ENCODE results near the gene ASB3.
A peak's percentile ranks its signal among the peaks of the same experiment; 100 is the strongest.
"Not testable (repeated sequence)": the region's sequence is repeated elsewhere in the genome, so short reads cannot be mapped to it uniquely, and the experiment has no call there.

ASB3 gene

DNA sequence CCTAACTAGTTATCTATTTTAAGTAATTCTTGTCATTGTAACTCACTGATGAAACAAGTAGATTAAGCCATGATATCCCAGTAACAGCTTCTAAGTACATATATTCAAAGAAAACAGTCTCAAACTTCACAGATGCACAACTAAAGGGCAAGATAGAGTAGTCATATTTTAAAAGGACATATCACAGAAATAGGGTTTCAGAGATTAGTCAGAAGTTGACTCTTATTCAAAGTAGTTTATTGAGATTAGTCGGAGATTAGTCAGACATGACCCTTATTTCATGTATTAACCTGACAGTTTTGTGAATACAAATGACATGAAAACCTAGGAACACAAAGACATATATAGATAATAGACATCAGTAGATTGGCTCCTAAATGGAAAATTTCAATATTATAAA lies 35.0 kb downstream of the ASB3 start:
- no peak overlapping the region for H3K27ac Mint-ChIP-seq (ENCODE audit: low read depth)

GRCh38 chr2:53750041-53750768 lies 36.5 kb downstream of the ASB3 start:
- no peak for ATAC-seq (replicated peaks; ENCODE audit: extremely low read depth, poor library complexity, severe bottlenecking)
- DNase-seq (ENCODE audit: low spot score in 2 of 2) = no peak
- no peak overlapping the region for H3K4me3 Mint-ChIP-seq
- no peak overlapping the region for H3K27ac Mint-ChIP-seq (ENCODE audit: low read depth)
- peaks cover 11% of the 10 kb centered on the region for H3K4me1 Mint-ChIP-seq
- no peaks in the 10 kb centered on the region for H3K9me3 Mint-ChIP-seq
- no peaks in the 10 kb centered on the region for H3K27me3 Mint-ChIP-seq
- peaks cover 13% of the 10 kb centered on the region for H3K36me3 Mint-ChIP-seq (ENCODE audit: insufficient read depth)

More for the DNA sequence above, 35.0 kb downstream of the ASB3 start:
- Mint-ChIP-seq H3K4me3 (no peak overlapping the region), H3K4me1 (peaks cover 5% of the 10 kb centered on the region), H3K27me3 (no peaks in the 10 kb centered on the region), H3K9me3 (no peaks in the 10 kb centered on the region), H3K36me3 (ENCODE audit: insufficient read depth) (peaks cover 13% of the 10 kb centered on the region)
- ATAC-seq (replicated peaks; ENCODE audit: extremely low read depth, poor library complexity, severe bottlenecking) = no peak
- no peak for DNase-seq (ENCODE audit: low spot score in 2 of 2)

- Mint-ChIP-seq H3K36me3 (ENCODE audit: insufficient read depth) (peaks cover 12% of the 10 kb centered on the region), H3K9me3 (no peaks in the 10 kb centered on the region), H3K27me3 (no peaks in the 10 kb centered on the region), H3K4me3 (no peak overlapping the region), H3K27ac (ENCODE audit: low read depth) (no peak overlapping the region), H3K4me1 (peaks cover 15% of the 10 kb centered on the region)
- ATAC-seq (replicated peaks; ENCODE audit: extremely low read depth, poor library complexity, severe bottlenecking) = no peak
- no peak for DNase-seq (ENCODE audit: low spot score in 2 of 2)
These were observed 42.2 kb downstream of the ASB3 start for GRCh38 chr2:53744395-53745065.

DNA sequence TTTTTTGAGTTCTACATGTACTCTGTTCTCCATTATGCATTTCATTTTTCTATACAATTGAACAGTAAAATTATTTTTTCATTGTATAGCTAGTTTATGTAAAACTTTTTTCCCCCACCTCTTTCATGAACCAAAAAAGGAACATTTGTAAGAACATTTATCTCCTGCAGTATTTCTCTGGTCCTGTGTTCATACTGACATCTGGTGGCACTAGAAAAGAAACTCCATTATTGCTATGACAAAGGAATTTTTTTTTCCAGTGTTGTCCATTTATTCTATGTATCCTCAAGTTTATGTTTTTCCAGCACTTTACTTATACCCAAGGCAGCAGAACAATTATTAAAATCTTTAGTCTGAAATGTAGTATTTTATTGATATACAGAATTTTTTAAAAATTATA lies 46.6 kb downstream of the ASB3 start:
- Mint-ChIP-seq H3K27ac (ENCODE audit: low read depth) (peak overlapping the region; percentile 9), H3K4me3 (no peak overlapping the region), H3K36me3 (ENCODE audit: insufficient read depth) (no peaks in the 10 kb centered on the region), H3K27me3 (no peaks in the 10 kb centered on the region), H3K4me1 (peaks cover 14% of the 10 kb centered on the region), H3K9me3 (no peaks in the 10 kb centered on the region)
- no peak for ATAC-seq (replicated peaks; ENCODE audit: extremely low read depth, poor library complexity, severe bottlenecking)
- DNase-seq (ENCODE audit: low spot score in 2 of 2) = no peak

GRCh38 chr2:53739032-53739431 lies 47.7 kb downstream of the ASB3 start:
- Mint-ChIP-seq H3K36me3 (ENCODE audit: insufficient read depth) (peaks cover 3% of the 10 kb centered on the region), H3K9me3 (no peaks in the 10 kb centered on the region)

GRCh38 chr2:53737091-53737490 lies 49.7 kb downstream of the ASB3 start:
- Mint-ChIP-seq H3K9me3 (no peaks in the 10 kb centered on the region), H3K4me3 (no peak overlapping the region), H3K4me1 (peaks cover 17% of the 10 kb centered on the region), H3K27me3 (no peaks in the 10 kb centered on the region), H3K27ac (ENCODE audit: low read depth) (no peak overlapping the region), H3K36me3 (ENCODE audit: insufficient read depth) (peaks cover 3% of the 10 kb centered on the region)
- DNase-seq (ENCODE audit: low spot score in 2 of 2) = no peak
- no peak for ATAC-seq (replicated peaks; ENCODE audit: extremely low read depth, poor library complexity, severe bottlenecking)

More at GRCh38 chr2:53739032-53739431, 47.7 kb downstream of the ASB3 start:
- H3K4me3 Mint-ChIP-seq = no peak overlapping the region
- no peaks in the 10 kb centered on the region for H3K27me3 Mint-ChIP-seq
- no peak for ATAC-seq (replicated peaks; ENCODE audit: extremely low read depth, poor library complexity, severe bottlenecking)
- peaks cover 22% of the 10 kb centered on the region for H3K4me1 Mint-ChIP-seq
- H3K27ac Mint-ChIP-seq (ENCODE audit: low read depth) = no peak overlapping the region
- DNase-seq (ENCODE audit: low spot score in 2 of 2) = no peak

DNA sequence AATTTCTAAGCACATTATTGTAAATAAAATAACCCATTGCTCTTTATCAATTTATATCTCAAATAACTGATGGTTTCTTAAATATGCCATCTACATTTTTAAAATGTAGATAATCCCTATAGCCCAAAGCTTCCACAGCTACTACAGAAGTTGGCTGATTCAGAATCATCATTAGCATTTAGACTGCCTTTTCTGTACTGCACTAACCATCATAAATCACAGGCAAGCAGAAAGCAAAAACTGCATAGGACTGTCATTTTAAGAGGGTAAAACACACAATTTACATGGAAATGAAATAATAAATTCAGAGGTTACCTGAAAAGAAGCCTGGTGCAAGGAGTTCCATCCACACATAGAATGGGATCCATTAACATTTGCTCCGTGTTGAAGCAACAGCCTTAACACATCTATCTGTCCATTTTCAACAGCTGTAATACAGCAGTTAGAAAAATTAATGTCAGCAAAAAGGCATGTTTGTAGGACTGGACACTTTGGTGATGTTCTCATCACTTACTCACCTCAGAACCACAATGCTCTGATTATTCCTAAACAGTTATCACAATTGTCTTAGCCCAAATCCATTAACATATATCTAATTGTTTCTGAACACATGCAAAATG lies 57.5 kb downstream of the ASB3 start:
- Mint-ChIP-seq H3K27ac (ENCODE audit: low read depth) (no peak overlapping the region), H3K36me3 (ENCODE audit: insufficient read depth) (peaks cover 4% of the 10 kb centered on the region), H3K4me1 (peaks cover 11% of the 10 kb centered on the region), H3K4me3 (no peak overlapping the region), H3K9me3 (no peaks in the 10 kb centered on the region), H3K27me3 (no peaks in the 10 kb centered on the region)
- DNase-seq (ENCODE audit: low spot score in 2 of 2) = no peak
- ATAC-seq (replicated peaks; ENCODE audit: extremely low read depth, poor library complexity, severe bottlenecking) = no peak

- Mint-ChIP-seq H3K4me1 (peaks cover 15% of the 10 kb centered on the region), H3K36me3 (ENCODE audit: insufficient read depth) (peaks cover 4% of the 10 kb centered on the region), H3K4me3 (no peak overlapping the region), H3K27me3 (no peaks in the 10 kb centered on the region), H3K9me3 (no peaks in the 10 kb centered on the region), H3K27ac (ENCODE audit: low read depth) (no peak overlapping the region)
- DNase-seq (ENCODE audit: low spot score in 2 of 2) (no peak), ATAC-seq (replicated peaks; ENCODE audit: extremely low read depth, poor library complexity, severe bottlenecking) (no peak)
These were observed 58.8 kb downstream of the ASB3 start for GRCh38 chr2:53727921-53728320.

GRCh38 chr2:53725662-53726061 lies 61.1 kb downstream of the ASB3 start:
- no peak overlapping the region for H3K4me3 Mint-ChIP-seq

DNA sequence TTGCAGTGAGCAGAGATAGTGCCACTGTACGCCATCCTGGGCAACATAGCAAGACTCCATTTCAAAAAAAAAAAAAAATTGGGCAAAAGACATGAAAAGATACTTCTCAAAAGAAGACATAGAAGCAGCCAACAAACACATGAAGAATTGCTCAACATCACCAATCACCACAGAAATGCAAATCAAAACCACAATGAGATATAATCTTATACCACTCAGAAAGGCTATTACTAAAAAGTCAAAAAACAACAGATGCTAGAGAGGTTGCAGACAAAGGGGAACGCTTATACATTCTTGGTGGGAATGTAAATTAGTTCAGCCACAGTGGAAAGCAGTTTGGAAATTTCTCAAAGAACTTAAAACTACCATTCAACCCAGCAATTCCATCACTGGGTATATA lies 62.2 kb downstream of the ASB3 start:
- Mint-ChIP-seq H3K27me3 (no peaks in the 10 kb centered on the region), H3K27ac (ENCODE audit: low read depth) (no peak overlapping the region), H3K4me1 (peaks cover 31% of the 10 kb centered on the region), H3K4me3 (no peak overlapping the region), H3K36me3 (ENCODE audit: insufficient read depth) (peaks cover 4% of the 10 kb centered on the region), H3K9me3 (no peaks in the 10 kb centered on the region)
- DNase-seq (ENCODE audit: low spot score in 2 of 2) (no peak), ATAC-seq (replicated peaks; ENCODE audit: extremely low read depth, poor library complexity, severe bottlenecking) (no peak)

More at GRCh38 chr2:53725662-53726061, 61.1 kb downstream of the ASB3 start:
- DNase-seq (ENCODE audit: low spot score in 2 of 2) = no peak
- Mint-ChIP-seq H3K9me3 (no peaks in the 10 kb centered on the region), H3K27ac (ENCODE audit: low read depth) (no peak overlapping the region), H3K36me3 (ENCODE audit: insufficient read depth) (peaks cover 4% of the 10 kb centered on the region), H3K4me1 (peaks cover 29% of the 10 kb centered on the region), H3K27me3 (no peaks in the 10 kb centered on the region)
- ATAC-seq (replicated peaks; ENCODE audit: extremely low read depth, poor library complexity, severe bottlenecking) = no peak

GRCh38 chr2:53720944-53721343 lies 65.8 kb downstream of the ASB3 start:
- not testable (repeated sequence) for DNase-seq (ENCODE audit: low spot score in 2 of 2); ATAC-seq (replicated peaks; ENCODE audit: extremely low read depth, poor library complexity, severe bottlenecking); H3K9me3 Mint-ChIP-seq; H3K27ac Mint-ChIP-seq (ENCODE audit: low read depth); H3K27me3 Mint-ChIP-seq; H3K4me3 Mint-ChIP-seq; H3K36me3 Mint-ChIP-seq (ENCODE audit: insufficient read depth)
- H3K4me1 Mint-ChIP-seq = peaks cover 40% of the 10 kb centered on the region

DNA sequence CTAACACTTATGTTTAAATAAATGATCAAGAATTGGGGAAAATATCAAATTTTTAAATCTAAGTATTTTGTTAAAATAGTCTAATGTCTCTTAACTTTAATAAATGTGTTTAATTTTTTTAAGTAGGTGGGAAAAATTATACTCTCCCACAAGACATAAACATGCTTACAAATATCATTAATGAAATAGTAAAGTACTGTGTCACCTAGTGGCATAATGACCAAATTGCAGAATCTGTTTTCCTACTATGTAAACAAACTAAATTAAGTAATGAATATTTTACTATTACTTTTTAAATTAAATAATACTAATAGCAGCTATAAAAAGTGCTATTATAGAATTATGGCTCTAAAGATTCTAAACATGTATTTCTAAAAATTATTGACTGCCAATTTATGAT lies 71.2 kb downstream of the ASB3 start:
- peaks cover 4% of the 10 kb centered on the region for H3K36me3 Mint-ChIP-seq (ENCODE audit: insufficient read depth)
- H3K4me1 Mint-ChIP-seq = peaks cover 12% of the 10 kb centered on the region
- DNase-seq (ENCODE audit: low spot score in 2 of 2) (no peak), ATAC-seq (replicated peaks; ENCODE audit: extremely low read depth, poor library complexity, severe bottlenecking) (no peak)
- H3K27me3 Mint-ChIP-seq = no peaks in the 10 kb centered on the region
- H3K27ac Mint-ChIP-seq (ENCODE audit: low read depth) = no peak overlapping the region
- no peak overlapping the region for H3K4me3 Mint-ChIP-seq
- H3K9me3 Mint-ChIP-seq = no peaks in the 10 kb centered on the region

GRCh38 chr2:53711271-53711780 lies 75.4 kb downstream of the ASB3 start:
- peaks cover 7% of the 10 kb centered on the region for H3K36me3 Mint-ChIP-seq (ENCODE audit: insufficient read depth)
- H3K9me3 Mint-ChIP-seq = no peaks in the 10 kb centered on the region
- peaks cover 10% of the 10 kb centered on the region for H3K4me1 Mint-ChIP-seq
- H3K27me3 Mint-ChIP-seq = no peaks in the 10 kb centered on the region
- H3K27ac Mint-ChIP-seq (ENCODE audit: low read depth) = no peak overlapping the region
- ATAC-seq (replicated peaks; ENCODE audit: extremely low read depth, poor library complexity, severe bottlenecking) (no peak), DNase-seq (ENCODE audit: low spot score in 2 of 2) (no peak)
- no peak overlapping the region for H3K4me3 Mint-ChIP-seq
